Suprapubic skin (tissue), 4 donors: Measurements from ENCODE around the gene ANKRD30A. TPM values are rescaled to one million over a fixed set of nuclear protein-coding genes. Genes with fewer than 3 reads are reported as not detected.

Source experiments
- DNase-seq, 2 donors: peaks; one replicate each; pipeline ENCODE4 v3.0.0-alpha.2; 2019; ENCODE audit warnings: low spot score in 2 of 2
- H3K27ac ChIP-seq: fragments of 200-600 bp; sonication (generic); one replicate; pipeline ENCODE4 v1.5.1; 2019
- H3K27me3 ChIP-seq: fragments of 200-600 bp; sonication (generic); one replicate; pipeline ENCODE4 v1.5.1; 2019
- H3K36me3 ChIP-seq: fragments of 200-600 bp; sonication (generic); one replicate; pipeline ENCODE4 v1.5.1; 2019
- H3K4me1 ChIP-seq: fragments of 200-600 bp; sonication (generic); one replicate; pipeline ENCODE4 v1.5.1; 2019
- H3K4me3 ChIP-seq: fragments of 200-600 bp; sonication (generic); one replicate; pipeline ENCODE4 v1.5.1; 2019; ENCODE audit warnings: mild to moderate bottlenecking
- H3K9me3 ChIP-seq: fragments of 200-600 bp; sonication (generic); one replicate; pipeline ENCODE4 v1.5.1; 2019
- CTCF ChIP-seq, 2 donors: fragments of 200-600 bp in 1 of 2; fragments of 450-650 bp in 1 of 2; sonication (generic) in 1 of 2; IDR thresholded peaks; one replicate each; pipeline ENCODE4 v1.5.1; 2016 to 2019; ENCODE audit warnings: antibody characterized with exemption in 2 of 2, mild to moderate bottlenecking in 1 of 2, moderate library complexity in 1 of 2
- EP300 ChIP-seq: sonication (generic); formaldehyde crosslinking; IDR thresholded peaks from one replicate; pipeline ENCODE4 v1.6.1; 2017; ENCODE audit warnings: antibody characterized with exemption
- POLR2A ChIP-seq, 2 donors: fragments of 450-650 bp; IDR thresholded peaks; one replicate each; pipeline ENCODE4 v1.6.1; 2017; ENCODE audit warnings: antibody characterized with exemption in 2 of 2, mild to moderate bottlenecking in 2 of 2, moderate library complexity in 2 of 2
- POLR2AphosphoS5 ChIP-seq, 3 donors: sonication (generic); formaldehyde crosslinking; IDR thresholded peaks; one replicate each; pipeline ENCODE4 v1.6.1; 2017; ENCODE audit warnings: antibody characterized with exemption in 3 of 3
- WGBS: methylation state at CpG from one replicate; pipeline ENCODE4 v1.1.5; 2018; 5-methylcytosine and 5-hydroxymethylcytosine counted together
- total RNA-seq, 4 donors: library from RNA; depleted of rRNA; stranded (reverse); fragments of >200 nt; gene quantifications; one replicate each; pipeline ENCODE4 v1.1.0, GENCODE V29; 2016

The ANKRD30A gene
- total RNA-seq, 4 donors from 2014 or later: 0.24 TPM; not detected in 3

GRCh38 chr10:37403776-37404175 lies 278.4 kb downstream of the ANKRD30A start:
- Histone ChIP-seq H3K4me1 (no peaks in the 10 kb centered on the region), H3K4me3 (no peak overlapping the region), H3K27ac (no peak overlapping the region), H3K36me3 (no peaks in the 10 kb centered on the region), H3K27me3 (no peaks in the 10 kb centered on the region), H3K9me3 (peaks cover 8% of the 10 kb centered on the region)
- DNase-seq: no peak
- TF ChIP-seq POLR2A (IDR thresholded peaks at IDR 0.05) (no peak), CTCF (IDR thresholded peaks at IDR 0.05) (no peak), POLR2AphosphoS5 (IDR thresholded peaks at IDR 0.05) (no peak), EP300 (no peak)
- 60% methylated on average over 2 of the region's 2 CpGs for WGBS
